Measurements from ENCODE around the gene RIN3. TPM values are rescaled to one million over a fixed set of nuclear protein-coding genes. Genes with fewer than 3 reads are reported as not detected.

Gene RIN3
- total and polyA plus RNA-seq, 8 donors = 13.8 to 54.8 (median 18.0) TPM

- H3K4me3 ChIP-seq = no peak overlapping the region
- H3K9me3 ChIP-seq = no peaks in the 10 kb centered on the region
- ATAC-seq (no peak), DNase-seq (no peak)
- no peaks in the 10 kb centered on the region for H3K27me3 ChIP-seq
- peaks cover 0 to 59% of the 10 kb centered on the region in 2 donors for H3K4me1 ChIP-seq
- H3K27ac ChIP-seq = peak overlapping the region in 1 of 2 donors; percentile 86
- intact Hi-C loops (cut with DNase I) = no loop called here
- no peaks in the 10 kb centered on the region for H3K36me3 ChIP-seq
- TF ChIP-seq, protein P1, sequence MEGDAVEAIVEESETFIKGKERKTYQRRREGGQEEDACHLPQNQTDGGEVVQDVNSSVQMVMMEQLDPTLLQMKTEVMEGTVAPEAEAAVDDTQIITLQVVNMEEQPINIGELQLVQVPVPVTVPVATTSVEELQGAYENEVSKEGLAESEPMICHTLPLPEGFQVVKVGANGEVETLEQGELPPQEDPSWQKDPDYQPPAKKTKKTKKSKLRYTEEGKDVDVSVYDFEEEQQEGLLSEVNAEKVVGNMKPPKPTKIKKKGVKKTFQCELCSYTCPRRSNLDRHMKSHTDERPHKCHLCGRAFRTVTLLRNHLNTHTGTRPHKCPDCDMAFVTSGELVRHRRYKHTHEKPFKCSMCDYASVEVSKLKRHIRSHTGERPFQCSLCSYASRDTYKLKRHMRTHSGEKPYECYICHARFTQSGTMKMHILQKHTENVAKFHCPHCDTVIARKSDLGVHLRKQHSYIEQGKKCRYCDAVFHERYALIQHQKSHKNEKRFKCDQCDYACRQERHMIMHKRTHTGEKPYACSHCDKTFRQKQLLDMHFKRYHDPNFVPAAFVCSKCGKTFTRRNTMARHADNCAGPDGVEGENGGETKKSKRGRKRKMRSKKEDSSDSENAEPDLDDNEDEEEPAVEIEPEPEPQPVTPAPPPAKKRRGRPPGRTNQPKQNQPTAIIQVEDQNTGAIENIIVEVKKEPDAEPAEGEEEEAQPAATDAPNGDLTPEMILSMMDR (IDR thresholded peaks at IDR 0.05) = no peak
These were observed 26.7 kb upstream of the RIN3 start for GRCh38 chr14:92486881-92487280.

DNA sequence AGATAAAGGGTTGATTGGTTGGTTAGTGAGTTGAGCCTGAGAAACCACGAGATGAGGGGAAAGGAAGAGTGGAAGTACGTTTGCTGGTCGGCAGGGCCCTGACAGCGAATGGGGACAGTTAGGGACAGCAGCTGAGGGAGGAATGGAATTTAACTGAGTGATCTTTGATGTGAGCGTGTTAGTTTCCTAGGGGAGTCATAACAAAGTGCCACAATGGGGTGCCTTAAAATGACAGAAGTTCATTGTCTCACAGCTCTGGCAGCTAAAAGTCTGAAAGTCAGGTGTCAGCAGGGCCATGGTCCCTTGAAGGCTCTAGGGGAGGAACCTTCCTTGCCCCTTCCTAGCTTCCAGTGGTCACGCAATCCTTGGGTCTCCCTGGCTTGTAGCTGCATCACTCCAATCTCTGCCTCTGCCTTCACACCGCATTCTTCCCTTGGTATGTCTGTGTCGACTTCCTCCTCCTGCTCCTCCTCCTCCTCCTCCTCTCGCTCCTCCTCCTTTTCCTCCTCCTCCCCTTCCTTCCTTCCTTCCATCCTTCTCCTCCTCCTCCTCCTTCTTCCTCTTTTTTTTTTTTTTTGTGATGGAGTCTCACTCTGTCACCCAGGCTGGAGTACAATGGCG, 26.0 kb upstream of the RIN3 start:
- Histone ChIP-seq H3K4me1 (peaks cover 0 to 59% of the 10 kb centered on the region in 2 donors), H3K27ac (peak overlapping the region in 1 of 2 donors; percentile 86), H3K27me3 (no peaks in the 10 kb centered on the region), H3K9me3 (no peaks in the 10 kb centered on the region), H3K4me3 (no peak overlapping the region), H3K36me3 (no peaks in the 10 kb centered on the region)
- intact Hi-C loops (cut with DNase I) = no loop called here
- no peak for DNase-seq
- ATAC-seq = peak; percentile 17
- TF ChIP-seq, protein P1 (IDR thresholded peaks at IDR 0.05) = no peak

DNA sequence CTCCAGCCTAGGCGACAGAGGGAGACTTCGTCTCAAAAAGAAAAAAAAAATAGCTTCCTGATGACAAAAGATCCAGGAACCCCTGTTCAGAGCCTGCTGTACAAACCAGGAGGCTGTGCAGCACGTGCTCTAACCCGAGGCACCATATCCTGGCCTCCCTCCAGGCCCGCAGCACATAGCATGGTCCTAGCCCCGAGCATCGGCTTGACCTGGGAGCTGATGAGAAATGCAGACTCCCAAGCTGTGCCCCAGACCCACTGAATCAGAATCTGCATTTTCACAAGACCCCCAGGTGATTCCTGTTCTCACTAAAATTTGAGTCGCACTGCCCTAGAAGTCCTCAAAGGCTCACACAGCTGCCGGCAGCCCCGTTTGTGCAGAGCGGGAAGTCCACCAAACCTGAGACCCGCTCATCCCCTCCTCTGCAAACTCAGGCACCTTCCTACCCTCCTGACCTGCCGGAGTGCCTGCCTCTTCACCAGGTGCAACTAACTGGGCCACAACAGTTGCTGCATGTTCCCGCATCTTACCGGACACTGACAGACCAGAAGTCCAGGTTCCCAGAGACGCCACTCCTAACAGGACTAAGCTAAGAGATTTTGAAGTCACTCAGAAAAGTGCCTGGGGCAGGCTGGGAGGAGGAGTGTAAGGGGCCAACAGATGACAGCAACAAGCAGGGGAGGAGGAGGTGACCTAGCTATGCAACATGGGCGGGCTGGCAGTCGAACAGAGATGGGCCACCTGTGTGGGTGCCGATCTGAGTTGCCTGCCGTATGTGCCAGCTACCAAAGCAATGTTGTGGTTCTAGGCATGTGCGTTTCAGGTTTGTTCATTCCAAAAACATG, 24.0 kb upstream of the RIN3 start:
- H3K9me3 ChIP-seq = no peaks in the 10 kb centered on the region
- H3K36me3 ChIP-seq = no peaks in the 10 kb centered on the region
- no peak for DNase-seq
- H3K27ac ChIP-seq = peak overlapping the region; percentile 33 to 86
- peaks cover 0 to 77% of the 10 kb centered on the region in 2 donors for H3K4me1 ChIP-seq
- intact Hi-C loops (cut with DNase I) = no loop called here
- H3K27me3 ChIP-seq = no peaks in the 10 kb centered on the region
- no peak for ATAC-seq
- H3K4me3 ChIP-seq = no peak overlapping the region
- TF ChIP-seq, protein P1 (IDR thresholded peaks at IDR 0.05) = no peak

- no peak for DNase-seq
- no peaks in the 10 kb centered on the region for H3K9me3 ChIP-seq
- peak; percentile 17 for ATAC-seq
- H3K4me1 ChIP-seq = peaks cover 0 to 85% of the 10 kb centered on the region in 2 donors
- no peaks in the 10 kb centered on the region for H3K36me3 ChIP-seq
- TF ChIP-seq, protein P1 (IDR thresholded peaks at IDR 0.05) = no peak
- H3K27ac ChIP-seq = peak overlapping the region; percentile 33 to 86
- intact Hi-C loops (cut with DNase I) = no loop called here
- H3K27me3 ChIP-seq = no peaks in the 10 kb centered on the region
- no peak overlapping the region for H3K4me3 ChIP-seq
These were observed 23.2 kb upstream of the RIN3 start for GRCh38 chr14:92490239-92490959.

DNA sequence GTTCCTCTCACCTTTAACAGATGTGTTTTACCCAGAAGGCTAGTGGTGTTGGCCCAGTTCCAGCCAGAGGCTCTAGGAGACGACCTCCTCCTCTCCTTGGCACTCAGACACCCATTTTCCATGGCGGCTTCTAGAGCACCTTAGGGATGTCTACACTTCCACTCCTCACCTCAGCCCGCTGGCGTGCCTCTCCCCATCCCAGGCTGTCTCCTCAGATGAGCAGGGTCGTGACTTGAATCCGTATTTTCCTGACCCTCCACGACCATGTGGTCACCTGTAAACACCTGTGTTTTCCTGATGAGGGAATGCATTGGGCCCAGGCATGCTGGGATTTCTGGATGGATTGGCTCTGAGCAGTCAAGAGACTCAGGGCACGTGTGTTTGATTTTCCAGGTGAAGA, 21.8 kb upstream of the RIN3 start:
- intact Hi-C loops (cut with DNase I) = no loop called here
- ATAC-seq (no peak), DNase-seq (no peak)
- Histone ChIP-seq H3K27ac (peak overlapping the region in 1 of 2 donors; percentile 86), H3K27me3 (no peaks in the 10 kb centered on the region), H3K4me3 (no peak overlapping the region), H3K9me3 (no peaks in the 10 kb centered on the region), H3K4me1 (peaks cover 0 to 97% of the 10 kb centered on the region in 2 donors), H3K36me3 (no peaks in the 10 kb centered on the region)
- TF ChIP-seq, protein P1 (IDR thresholded peaks at IDR 0.05) = no peak
